CD4-positive, CD25-positive, alpha-beta regulatory T cell (primary cell): Measurements from ENCODE around the gene SPACA7. TPM values are rescaled to one million over a fixed set of nuclear protein-coding genes. Genes with fewer than 3 reads are reported as not detected.

Experiments used
- ATAC-seq, 2 donors: fragments of 150-1000 bp; cut with Tn5 transposase; one replicate each; pipeline ENCODE4 v1.10.0; 2021; ENCODE audit warnings: low read depth in 2 of 2, moderate number of reproducible peaks in 2 of 2, moderate library complexity in 1 of 2
- DNase-seq, 3 donors: peaks; one replicate each; pipeline versions ENCODE4 v3.0.0 to v3.0.0-alpha.2; 2012 to 2022; ENCODE audit warnings: mixed read lengths in 1 of 3
- H3K27ac ChIP-seq: one replicate; pipeline ENCODE4 v1.7.0; 2013; ENCODE audit warnings: mild to moderate bottlenecking, low read length; ENCODE audit not compliant: insufficient read depth, poor library complexity, severe bottlenecking
- H3K27me3 ChIP-seq: one replicate; pipeline ENCODE4 v1.7.0; 2013; ENCODE audit warnings: low read length; ENCODE audit not compliant: control insufficient read depth, insufficient read depth
- H3K36me3 ChIP-seq: one replicate; pipeline ENCODE4 v1.7.0; 2013; ENCODE audit warnings: mild to moderate bottlenecking, low read length, moderate library complexity; ENCODE audit not compliant: control insufficient read depth, insufficient read depth
- H3K4me1 ChIP-seq: 2 replicates; pipeline ENCODE4 v1.7.0; 2013; ENCODE audit warnings: mild to moderate bottlenecking, low read length; ENCODE audit not compliant: insufficient read depth, control insufficient read depth, poor library complexity, severe bottlenecking
- H3K4me3 ChIP-seq: one replicate; pipeline ENCODE4 v1.7.0; 2013; ENCODE audit warnings: low read depth, mild to moderate bottlenecking, low read length, moderate library complexity
- H3K9me3 ChIP-seq, 2 experiments: 1 replicate in 1 of 2; 2 replicates in 1 of 2; pipeline ENCODE4 v1.7.0; 2013; ENCODE audit warnings: low read length in 2 of 2, mild to moderate bottlenecking in 1 of 2, moderate library complexity in 1 of 2; ENCODE audit not compliant: control insufficient read depth in 2 of 2
- H3K27ac Mint-ChIP-seq, 3 donors: one replicate each; pipeline ENCODE4 v1.8.0; 2020 to 2022; ENCODE audit warnings: mild to moderate bottlenecking in 3 of 3, mixed read lengths in 3 of 3, moderate library complexity in 2 of 3
- H3K27me3 Mint-ChIP-seq: one replicate; pipeline ENCODE4 v1.8.0; 2022; ENCODE audit warnings: mild to moderate bottlenecking, mixed read lengths
- H3K36me3 Mint-ChIP-seq: one replicate; pipeline ENCODE4 v1.8.0; 2020; ENCODE audit warnings: mixed read lengths
- H3K4me1 Mint-ChIP-seq, 4 donors: one replicate each; pipeline ENCODE4 v1.8.0; 2020 to 2022; ENCODE audit warnings: mixed read lengths in 4 of 4, mild to moderate bottlenecking in 1 of 4
- H3K4me3 Mint-ChIP-seq, 4 donors: one replicate each; pipeline ENCODE4 v1.8.0; 2020 to 2022; ENCODE audit warnings: mild to moderate bottlenecking in 4 of 4, mixed read lengths in 4 of 4, moderate library complexity in 3 of 4
- H3K9me3 Mint-ChIP-seq, 7 donors: one replicate each; pipeline ENCODE4 v1.8.0; 2020 to 2022; ENCODE audit warnings: mixed read lengths in 7 of 7, mild to moderate bottlenecking in 3 of 7, moderate library complexity in 2 of 7
- polyA plus RNA-seq, 4 donors: library from polyadenylated mRNA; unstranded; fragments of 300-500 nt; fragmentation: Illumina TruSeq; gene quantifications; one replicate each; pipeline ENCODE4 v1.2.3, GENCODE V29; 2021
- total RNA-seq: library from RNA; stranded (reverse); gene quantifications from one replicate; pipeline ENCODE4 v1.2.3, GENCODE V29; 2022

The SPACA7 gene
- total and polyA plus RNA-seq, 5 donors from 2014 or later: not detected

DNA sequence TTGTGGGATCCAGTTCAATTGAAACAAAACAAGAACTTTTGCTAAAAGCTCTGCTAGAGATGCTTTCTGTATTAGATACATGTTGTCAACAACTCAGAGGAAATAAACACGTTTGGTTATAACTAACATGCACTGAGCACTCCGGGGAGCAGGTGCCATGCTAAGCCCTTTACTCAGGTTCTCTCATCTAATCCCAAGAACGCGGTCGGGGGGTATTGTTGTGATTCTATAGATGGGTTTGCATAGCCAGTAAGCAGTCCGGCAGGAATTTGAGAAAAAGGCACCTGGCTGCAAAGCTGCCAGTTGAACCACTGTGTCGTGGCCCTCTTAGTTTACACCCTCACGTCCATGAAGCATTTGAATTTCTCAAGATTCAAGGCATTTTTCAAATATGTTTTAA lies 24.3 kb upstream of the SPACA7 start:
- Mint-ChIP-seq H3K27me3 (peaks cover 9% of the 10 kb centered on the region), H3K36me3 (no peaks in the 10 kb centered on the region), H3K27ac (no peak overlapping the region), H3K4me1 (peaks cover 0 to under 1% (median 0%) of the 10 kb centered on the region in 4 donors), H3K9me3 (peaks cover 0 to 1% (median 0%) of the 10 kb centered on the region in 7 donors), H3K4me3 (no peak overlapping the region)
- no peak overlapping the region for H3K4me3 ChIP-seq
- ATAC-seq: no peak
- no peaks in the 10 kb centered on the region for H3K36me3 ChIP-seq
- H3K27ac ChIP-seq: no peak overlapping the region
- no peak for DNase-seq
- no peaks in the 10 kb centered on the region for H3K4me1 ChIP-seq
- H3K9me3 ChIP-seq: no peaks in the 10 kb centered on the region
- H3K27me3 ChIP-seq: peaks cover 7% of the 10 kb centered on the region

DNA sequence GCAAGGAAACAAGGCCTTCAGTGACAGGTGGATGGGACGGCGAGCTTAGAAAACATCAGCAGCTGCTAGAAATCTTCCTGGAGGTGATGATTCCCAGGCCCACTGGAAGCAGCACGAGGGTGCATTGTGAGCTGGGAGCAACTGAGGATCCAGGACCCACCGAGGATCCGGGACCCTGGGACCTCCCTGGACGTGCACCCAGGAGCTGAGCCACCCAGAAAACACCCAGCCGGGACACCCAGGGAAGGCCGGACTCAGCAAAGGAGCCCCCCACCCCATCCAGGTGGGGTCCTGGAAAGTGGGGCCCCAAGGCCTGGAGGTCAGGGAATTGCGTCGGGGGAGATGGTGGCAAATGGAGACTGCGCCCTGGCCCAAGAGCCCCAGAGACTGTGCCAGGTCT lies 22.3 kb upstream of the SPACA7 start:
- Histone ChIP-seq H3K27me3 (no peaks in the 10 kb centered on the region), H3K9me3 (no peaks in the 10 kb centered on the region), H3K27ac (no peak overlapping the region), H3K4me3 (no peak overlapping the region), H3K4me1 (no peaks in the 10 kb centered on the region), H3K36me3 (no peaks in the 10 kb centered on the region)
- H3K36me3 Mint-ChIP-seq: no peaks in the 10 kb centered on the region
- no peak for DNase-seq
- peaks cover 0 to 9% (median 2%) of the 10 kb centered on the region in 7 donors for H3K9me3 Mint-ChIP-seq
- no peak overlapping the region for H3K4me3 Mint-ChIP-seq
- no peaks in the 10 kb centered on the region for H3K4me1 Mint-ChIP-seq
- H3K27me3 Mint-ChIP-seq: no peaks in the 10 kb centered on the region
- no peak overlapping the region for H3K27ac Mint-ChIP-seq
- no peak for ATAC-seq

- no peaks in the 10 kb centered on the region for H3K27me3 Mint-ChIP-seq
- H3K27me3 ChIP-seq: no peaks in the 10 kb centered on the region
- no peaks in the 10 kb centered on the region for H3K36me3 ChIP-seq
- H3K4me1 Mint-ChIP-seq: no peaks in the 10 kb centered on the region
- ATAC-seq (no peak), DNase-seq (no peak)
- H3K36me3 Mint-ChIP-seq: no peaks in the 10 kb centered on the region
- H3K9me3 Mint-ChIP-seq: peaks cover 0 to 10% (median 3%) of the 10 kb centered on the region in 7 donors
- no peaks in the 10 kb centered on the region for H3K4me1 ChIP-seq
- H3K27ac Mint-ChIP-seq: no peak overlapping the region
- no peaks in the 10 kb centered on the region for H3K9me3 ChIP-seq
- no peak overlapping the region for H3K27ac ChIP-seq
- H3K4me3 ChIP-seq: no peak overlapping the region
- no peak overlapping the region for H3K4me3 Mint-ChIP-seq
These were observed 21.6 kb upstream of the SPACA7 start for GRCh38 chr13:112354330-112355273.

GRCh38 chr13:112355274-112355838 lies 20.8 kb upstream of the SPACA7 start:
- Histone ChIP-seq H3K4me1 (no peaks in the 10 kb centered on the region), H3K9me3 (no peaks in the 10 kb centered on the region), H3K27me3 (no peaks in the 10 kb centered on the region), H3K27ac (no peak overlapping the region), H3K4me3 (no peak overlapping the region), H3K36me3 (no peaks in the 10 kb centered on the region)
- H3K4me1 Mint-ChIP-seq: no peaks in the 10 kb centered on the region
- H3K36me3 Mint-ChIP-seq: no peaks in the 10 kb centered on the region
- no peak overlapping the region for H3K4me3 Mint-ChIP-seq
- DNase-seq (no peak), ATAC-seq (no peak)
- no peak overlapping the region for H3K27ac Mint-ChIP-seq
- no peaks in the 10 kb centered on the region for H3K27me3 Mint-ChIP-seq
- H3K9me3 Mint-ChIP-seq: peaks cover 0 to 10% (median 3%) of the 10 kb centered on the region in 7 donors

GRCh38 chr13:112356190-112356589 lies 20.0 kb upstream of the SPACA7 start:
- ATAC-seq: no peak
- Histone ChIP-seq H3K27ac (no peak overlapping the region), H3K27me3 (no peaks in the 10 kb centered on the region), H3K4me1 (no peaks in the 10 kb centered on the region), H3K36me3 (no peaks in the 10 kb centered on the region), H3K4me3 (no peak overlapping the region), H3K9me3 (no peaks in the 10 kb centered on the region)
- Mint-ChIP-seq H3K36me3 (no peaks in the 10 kb centered on the region), H3K4me3 (no peak overlapping the region), H3K4me1 (no peaks in the 10 kb centered on the region), H3K27me3 (no peaks in the 10 kb centered on the region), H3K27ac (no peak overlapping the region), H3K9me3 (peaks cover 0 to 10% (median 4%) of the 10 kb centered on the region in 7 donors)
- DNase-seq: no peak

GRCh38 chr13:112358156-112358555 lies 18.0 kb upstream of the SPACA7 start:
- Mint-ChIP-seq H3K4me3 (no peak overlapping the region), H3K27me3 (no peaks in the 10 kb centered on the region), H3K9me3 (peaks cover 0 to 17% (median 5%) of the 10 kb centered on the region in 7 donors), H3K4me1 (no peaks in the 10 kb centered on the region), H3K27ac (no peak overlapping the region), H3K36me3 (no peaks in the 10 kb centered on the region)
- ATAC-seq (no peak), DNase-seq (no peak)
- Histone ChIP-seq H3K4me1 (no peaks in the 10 kb centered on the region), H3K36me3 (no peaks in the 10 kb centered on the region), H3K27ac (no peak overlapping the region), H3K27me3 (no peaks in the 10 kb centered on the region), H3K9me3 (no peaks in the 10 kb centered on the region), H3K4me3 (no peak overlapping the region)

- Histone ChIP-seq H3K4me1 (no peaks in the 10 kb centered on the region), H3K4me3 (no peak overlapping the region), H3K27me3 (no peaks in the 10 kb centered on the region), H3K9me3 (peaks cover 2 to 9% of the 10 kb centered on the region in 2 experiments), H3K27ac (no peak overlapping the region), H3K36me3 (no peaks in the 10 kb centered on the region)
- peaks cover 0 to 19% (median 5%) of the 10 kb centered on the region in 7 donors for H3K9me3 Mint-ChIP-seq
- no peak for DNase-seq
- no peak for ATAC-seq
- H3K36me3 Mint-ChIP-seq: no peaks in the 10 kb centered on the region
- no peak overlapping the region for H3K4me3 Mint-ChIP-seq
- no peaks in the 10 kb centered on the region for H3K27me3 Mint-ChIP-seq
- no peaks in the 10 kb centered on the region for H3K4me1 Mint-ChIP-seq
- H3K27ac Mint-ChIP-seq: no peak overlapping the region
These were observed 14.1 kb upstream of the SPACA7 start for GRCh38 chr13:112362021-112362420.
